ENCODE data around the gene PGM1.

The PGM1 gene

DNA sequence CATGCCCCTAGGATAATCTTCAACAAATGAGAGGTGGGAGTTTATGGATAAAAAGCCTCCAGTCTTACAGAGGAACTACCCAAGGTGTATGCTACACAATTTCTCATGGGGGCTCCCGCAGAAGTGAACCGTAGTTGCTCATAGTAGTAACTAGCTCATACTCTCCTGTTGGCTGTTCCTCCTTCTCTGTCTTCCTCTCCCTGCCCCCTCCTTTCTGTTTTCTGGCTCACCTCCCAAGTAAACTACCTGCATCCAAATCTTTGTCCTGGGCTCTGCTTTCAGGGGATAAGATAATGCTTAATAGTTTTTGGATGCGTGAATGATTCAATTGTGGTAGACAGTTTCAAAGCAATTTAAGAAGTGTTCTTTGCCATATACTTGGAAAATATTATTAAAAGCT lies 90.5 kb downstream of the PGM1 start:
- H3K36me3 ChIP-seq (ENCODE audit: control insufficient read depth, insufficient read depth, low read length) = no peaks in the 10 kb centered on the region
- H3K4me1 ChIP-seq (ENCODE audit: control insufficient read depth, insufficient read depth, low read length, poor library complexity, severe bottlenecking) = no peaks in the 10 kb centered on the region
- H3K27ac ChIP-seq (ENCODE audit: insufficient read depth, low read length, poor library complexity, severe bottlenecking) = no peak overlapping the region
- no peaks in the 10 kb centered on the region for H3K9me3 ChIP-seq (ENCODE audit: control insufficient read depth, low read length)
- H3K27me3 ChIP-seq (replicated peaks; ENCODE audit: control insufficient read depth, insufficient read depth, low read length, poor library complexity, severe bottlenecking) = no peaks in the 10 kb centered on the region
- no peak for DNase-seq
- H3K4me3 ChIP-seq (ENCODE audit: insufficient read depth, low read depth, low read length, poor library complexity, severe bottlenecking) = no peak overlapping the region

DNA sequence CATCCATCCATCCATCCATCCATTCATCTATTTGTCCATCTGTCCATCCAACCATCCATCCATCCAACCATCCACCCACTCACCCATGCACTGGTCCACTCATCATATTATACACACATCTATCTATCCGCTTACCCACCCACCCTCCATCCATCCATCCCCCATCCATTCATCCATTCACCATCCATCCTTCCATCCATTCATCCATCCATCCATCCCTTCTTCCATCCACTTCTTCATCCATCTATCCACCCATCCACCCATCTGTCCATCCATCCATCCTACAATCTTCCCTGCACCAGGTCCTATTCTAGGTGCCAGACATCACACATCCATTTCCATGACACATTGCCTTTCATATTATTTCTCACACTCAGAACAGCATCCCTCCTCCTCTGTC lies 93.5 kb downstream of the PGM1 start:
- Histone ChIP-seq H3K27ac (ENCODE audit: insufficient read depth, low read length, poor library complexity, severe bottlenecking) (no peak overlapping the region), H3K27me3 (replicated peaks; ENCODE audit: control insufficient read depth, insufficient read depth, low read length, poor library complexity, severe bottlenecking) (no peaks in the 10 kb centered on the region), H3K9me3 (ENCODE audit: control insufficient read depth, low read length) (no peaks in the 10 kb centered on the region), H3K36me3 (ENCODE audit: control insufficient read depth, insufficient read depth, low read length) (no peaks in the 10 kb centered on the region), H3K4me1 (ENCODE audit: control insufficient read depth, insufficient read depth, low read length, poor library complexity, severe bottlenecking) (no peaks in the 10 kb centered on the region), H3K4me3 (ENCODE audit: insufficient read depth, low read depth, low read length, poor library complexity, severe bottlenecking) (no peak overlapping the region)
- DNase-seq = no peak

DNA sequence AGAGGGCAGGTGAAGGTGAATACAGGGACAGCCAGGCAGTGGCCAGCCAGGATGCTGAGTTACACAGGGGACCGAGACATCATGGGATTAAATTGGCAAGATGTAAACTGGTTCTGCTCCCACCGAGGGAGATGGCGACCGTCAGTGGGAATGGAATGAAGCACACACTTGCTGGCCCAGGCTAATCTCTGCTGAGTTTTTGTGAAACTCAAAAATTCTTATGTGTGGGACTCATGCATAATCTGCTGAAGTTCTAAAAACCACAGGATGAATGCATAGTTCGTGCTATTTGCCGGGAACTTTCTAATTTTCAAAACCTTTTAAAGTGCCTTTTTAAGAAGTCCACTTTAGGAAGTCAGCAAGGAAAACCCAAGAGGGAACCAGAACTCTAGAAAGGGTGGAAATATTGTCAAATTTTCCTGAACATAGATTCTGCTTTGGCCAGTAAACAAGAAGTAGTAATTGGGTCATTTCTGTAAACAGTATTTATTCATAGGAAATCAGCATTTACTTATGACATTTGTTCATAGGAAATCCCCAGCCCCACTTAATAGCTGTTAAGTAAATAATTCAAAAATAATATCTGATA lies 95.2 kb downstream of the PGM1 start:
- no peak for DNase-seq
- H3K4me1 ChIP-seq (ENCODE audit: control insufficient read depth, insufficient read depth, low read length, poor library complexity, severe bottlenecking) = no peaks in the 10 kb centered on the region
- H3K27me3 ChIP-seq (replicated peaks; ENCODE audit: control insufficient read depth, insufficient read depth, low read length, poor library complexity, severe bottlenecking) = no peaks in the 10 kb centered on the region
- H3K9me3 ChIP-seq (ENCODE audit: control insufficient read depth, low read length) = no peaks in the 10 kb centered on the region
- H3K27ac ChIP-seq (ENCODE audit: insufficient read depth, low read length, poor library complexity, severe bottlenecking) = no peak overlapping the region
- no peak overlapping the region for H3K4me3 ChIP-seq (ENCODE audit: insufficient read depth, low read depth, low read length, poor library complexity, severe bottlenecking)
- no peaks in the 10 kb centered on the region for H3K36me3 ChIP-seq (ENCODE audit: control insufficient read depth, insufficient read depth, low read length)

DNA sequence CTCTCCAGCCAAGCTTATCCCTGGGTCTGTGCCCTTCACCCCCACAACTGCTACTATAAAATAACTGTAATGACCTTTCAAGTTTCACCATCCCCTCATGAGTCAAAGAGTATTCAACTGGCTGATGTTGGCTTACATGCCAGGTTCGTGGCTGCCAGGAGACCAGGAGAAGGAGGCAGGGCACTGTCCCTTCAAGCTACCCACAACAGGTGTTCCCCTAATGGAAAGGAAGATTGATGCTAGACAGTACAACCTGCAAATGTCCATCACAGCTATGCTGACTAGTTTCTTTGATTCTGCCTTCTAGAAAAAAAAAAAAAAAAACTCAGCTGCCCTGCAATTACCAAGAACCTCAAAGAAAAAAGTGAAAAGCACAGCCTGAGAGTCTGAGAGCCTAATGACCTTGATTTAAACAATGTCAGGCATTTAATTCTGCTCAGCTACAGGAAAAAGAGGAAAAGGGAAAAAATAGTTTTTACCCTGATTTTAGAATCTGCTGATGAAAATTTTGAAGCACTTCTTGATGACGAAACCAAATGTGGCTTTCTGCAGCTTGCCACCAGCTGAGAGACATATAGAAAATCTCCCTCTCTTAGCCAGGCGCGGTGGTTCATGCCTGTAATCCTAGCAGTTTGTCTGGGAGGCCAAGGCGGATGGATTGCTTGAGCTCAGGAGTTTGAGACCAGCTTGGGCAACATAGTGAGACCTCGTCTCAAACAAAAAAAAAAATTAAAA lies 97.9 kb downstream of the PGM1 start:
- Histone ChIP-seq H3K4me3 (ENCODE audit: insufficient read depth, low read depth, low read length, poor library complexity, severe bottlenecking) (no peak overlapping the region), H3K36me3 (ENCODE audit: control insufficient read depth, insufficient read depth, low read length) (no peaks in the 10 kb centered on the region), H3K27ac (ENCODE audit: insufficient read depth, low read length, poor library complexity, severe bottlenecking) (no peak overlapping the region), H3K9me3 (ENCODE audit: control insufficient read depth, low read length) (no peaks in the 10 kb centered on the region), H3K27me3 (replicated peaks; ENCODE audit: control insufficient read depth, insufficient read depth, low read length, poor library complexity, severe bottlenecking) (no peaks in the 10 kb centered on the region), H3K4me1 (ENCODE audit: control insufficient read depth, insufficient read depth, low read length, poor library complexity, severe bottlenecking) (no peaks in the 10 kb centered on the region)
- DNase-seq = no peak

DNA sequence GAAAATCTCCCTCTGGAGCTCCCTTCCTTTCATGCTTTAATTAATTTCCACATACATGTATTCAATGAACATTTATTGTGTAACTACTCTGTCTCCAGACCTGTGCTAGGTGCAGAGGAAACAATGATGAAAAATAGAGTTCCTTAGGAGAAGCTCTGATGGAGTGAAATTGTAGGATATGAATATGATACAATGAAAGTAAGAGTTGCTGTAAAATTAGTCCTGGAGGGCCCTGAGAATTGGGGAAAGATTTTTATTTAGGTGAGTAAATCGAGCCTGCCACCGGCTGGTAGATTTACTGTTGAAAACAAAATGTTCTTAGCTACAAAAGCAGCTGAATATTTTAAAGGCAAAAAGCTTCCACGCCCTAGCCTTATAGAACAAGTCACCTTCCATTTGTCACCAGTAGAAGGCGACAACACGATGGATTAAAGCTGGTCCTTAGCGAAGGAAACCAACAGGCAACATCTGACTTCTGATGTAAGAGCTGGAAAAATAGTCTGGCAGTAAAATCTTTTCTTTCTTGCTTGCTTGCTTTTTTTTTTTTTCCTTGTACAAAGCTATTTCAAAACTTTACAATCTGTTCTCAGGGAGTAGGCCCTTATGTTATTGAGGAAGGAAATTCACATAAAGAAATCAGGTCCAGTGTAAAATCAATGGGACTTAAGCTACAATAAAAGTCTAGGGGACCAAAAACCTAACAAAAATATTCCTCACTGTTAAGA lies 98.7 kb downstream of the PGM1 start:
- Histone ChIP-seq H3K36me3 (ENCODE audit: control insufficient read depth, insufficient read depth, low read length) (no peaks in the 10 kb centered on the region), H3K4me3 (ENCODE audit: insufficient read depth, low read depth, low read length, poor library complexity, severe bottlenecking) (no peak overlapping the region), H3K27ac (ENCODE audit: insufficient read depth, low read length, poor library complexity, severe bottlenecking) (no peak overlapping the region), H3K9me3 (ENCODE audit: control insufficient read depth, low read length) (no peaks in the 10 kb centered on the region), H3K4me1 (ENCODE audit: control insufficient read depth, insufficient read depth, low read length, poor library complexity, severe bottlenecking) (no peaks in the 10 kb centered on the region), H3K27me3 (replicated peaks; ENCODE audit: control insufficient read depth, insufficient read depth, low read length, poor library complexity, severe bottlenecking) (no peaks in the 10 kb centered on the region)
- no peak for DNase-seq

DNA sequence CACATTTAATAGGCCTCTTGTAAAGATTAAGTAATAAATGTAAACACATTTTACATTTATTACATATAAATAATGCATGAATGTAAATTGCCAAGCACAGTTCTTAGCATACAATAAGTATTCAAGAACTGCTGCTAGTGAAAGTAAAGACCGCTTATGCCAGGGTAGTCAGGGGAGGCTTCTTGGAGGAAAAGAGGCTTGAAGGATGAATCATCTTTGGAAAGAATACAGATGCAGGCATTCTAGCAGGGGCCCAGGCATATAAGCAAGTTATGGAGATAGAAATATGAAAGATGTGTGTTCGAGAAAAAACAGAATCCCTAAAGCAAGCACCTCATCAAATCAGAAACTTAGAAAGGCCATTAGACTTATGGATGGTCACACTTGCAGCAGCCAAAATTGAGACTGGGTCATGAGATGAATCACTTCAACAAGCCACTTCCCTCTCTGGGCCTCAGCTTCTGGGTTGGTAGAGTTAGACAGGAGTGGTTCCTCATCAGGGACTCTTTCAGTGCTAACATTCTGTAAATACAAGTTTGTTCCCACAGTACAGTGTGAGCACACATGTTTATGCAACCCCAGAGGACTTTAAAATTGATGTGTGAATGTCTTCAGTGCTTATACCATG lies 100.8 kb downstream of the PGM1 start:
- no peak overlapping the region for H3K27ac ChIP-seq (ENCODE audit: insufficient read depth, low read length, poor library complexity, severe bottlenecking)
- H3K4me1 ChIP-seq (ENCODE audit: control insufficient read depth, insufficient read depth, low read length, poor library complexity, severe bottlenecking) = no peaks in the 10 kb centered on the region
- H3K36me3 ChIP-seq (ENCODE audit: control insufficient read depth, insufficient read depth, low read length) = no peaks in the 10 kb centered on the region
- no peak overlapping the region for H3K4me3 ChIP-seq (ENCODE audit: insufficient read depth, low read depth, low read length, poor library complexity, severe bottlenecking)
- no peaks in the 10 kb centered on the region for H3K27me3 ChIP-seq (replicated peaks; ENCODE audit: control insufficient read depth, insufficient read depth, low read length, poor library complexity, severe bottlenecking)
- DNase-seq = no peak
- H3K9me3 ChIP-seq (ENCODE audit: control insufficient read depth, low read length) = no peaks in the 10 kb centered on the region

DNA sequence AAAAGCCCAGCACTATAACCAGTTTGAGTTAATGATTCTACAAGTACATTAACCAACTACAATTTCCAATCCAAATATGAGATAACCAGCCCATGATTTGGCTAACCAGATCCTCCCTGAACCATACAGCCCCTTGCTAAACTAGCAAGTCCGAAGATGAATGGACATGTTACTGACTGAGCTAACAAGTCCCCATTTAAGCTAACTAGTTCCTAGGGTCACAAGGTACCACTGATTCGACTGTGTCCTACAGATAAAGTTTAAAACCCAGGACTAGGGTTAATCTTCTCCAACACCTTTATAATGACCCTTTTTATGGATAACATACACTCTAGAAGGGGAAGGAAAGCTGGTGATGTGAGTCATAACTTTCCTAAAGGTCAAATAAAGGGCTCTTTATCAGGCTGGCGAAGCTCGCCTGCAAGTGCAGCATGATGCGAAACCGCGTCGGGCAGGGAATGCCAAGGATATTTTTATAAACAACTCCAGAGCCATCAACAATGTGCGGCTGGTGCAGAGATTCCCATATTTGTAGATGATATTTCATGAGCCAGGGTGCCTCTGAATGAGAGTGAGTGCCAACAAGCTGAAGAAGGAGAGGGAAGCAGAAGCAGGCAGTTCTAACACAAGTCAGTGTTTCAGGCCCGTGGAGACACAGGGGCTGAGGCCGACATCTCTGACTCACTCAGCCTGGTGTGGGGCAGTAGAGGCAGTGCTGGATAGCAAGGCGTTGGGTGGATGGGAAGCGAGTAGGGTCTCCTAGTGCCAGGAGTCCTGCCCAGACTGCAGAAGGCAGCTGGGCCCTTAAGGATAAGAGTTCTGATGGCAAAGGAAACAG lies 105.0 kb downstream of the PGM1 start:
- Histone ChIP-seq H3K27me3 (replicated peaks; ENCODE audit: control insufficient read depth, insufficient read depth, low read length, poor library complexity, severe bottlenecking) (no peaks in the 10 kb centered on the region), H3K36me3 (ENCODE audit: control insufficient read depth, insufficient read depth, low read length) (no peaks in the 10 kb centered on the region), H3K27ac (ENCODE audit: insufficient read depth, low read length, poor library complexity, severe bottlenecking) (no peak overlapping the region), H3K4me3 (ENCODE audit: insufficient read depth, low read depth, low read length, poor library complexity, severe bottlenecking) (no peak overlapping the region), H3K4me1 (ENCODE audit: control insufficient read depth, insufficient read depth, low read length, poor library complexity, severe bottlenecking) (no peaks in the 10 kb centered on the region), H3K9me3 (ENCODE audit: control insufficient read depth, low read length) (no peaks in the 10 kb centered on the region)
- no peak for DNase-seq

DNA sequence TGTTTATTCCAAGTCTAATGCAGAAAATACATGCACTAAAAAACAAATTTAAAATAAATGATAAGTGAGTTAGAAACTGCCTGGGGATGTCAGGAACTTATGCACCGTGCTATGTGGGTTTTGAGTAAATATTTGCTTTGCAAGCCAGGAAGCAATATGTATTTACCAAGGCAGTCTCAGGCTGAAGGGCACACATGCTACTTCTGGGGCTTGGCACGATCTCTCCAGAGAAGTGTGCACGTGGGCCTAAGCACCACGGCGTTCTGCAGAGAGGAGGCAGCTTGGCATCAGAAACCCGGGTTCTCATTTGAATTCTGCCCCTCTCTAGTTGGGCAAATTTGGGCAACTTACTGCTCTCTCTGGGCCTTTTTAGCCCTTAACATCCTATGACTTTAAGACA lies 108.0 kb downstream of the PGM1 start:
- H3K9me3 ChIP-seq (ENCODE audit: control insufficient read depth, low read length) = no peaks in the 10 kb centered on the region
- H3K27me3 ChIP-seq (replicated peaks; ENCODE audit: control insufficient read depth, insufficient read depth, low read length, poor library complexity, severe bottlenecking) = peaks cover 3% of the 10 kb centered on the region
- no peak overlapping the region for H3K4me3 ChIP-seq (ENCODE audit: insufficient read depth, low read depth, low read length, poor library complexity, severe bottlenecking)
- no peak for DNase-seq
- no peak overlapping the region for H3K27ac ChIP-seq (ENCODE audit: insufficient read depth, low read length, poor library complexity, severe bottlenecking)
- H3K4me1 ChIP-seq (ENCODE audit: control insufficient read depth, insufficient read depth, low read length, poor library complexity, severe bottlenecking) = no peaks in the 10 kb centered on the region
- H3K36me3 ChIP-seq (ENCODE audit: control insufficient read depth, insufficient read depth, low read length) = no peaks in the 10 kb centered on the region

DNA sequence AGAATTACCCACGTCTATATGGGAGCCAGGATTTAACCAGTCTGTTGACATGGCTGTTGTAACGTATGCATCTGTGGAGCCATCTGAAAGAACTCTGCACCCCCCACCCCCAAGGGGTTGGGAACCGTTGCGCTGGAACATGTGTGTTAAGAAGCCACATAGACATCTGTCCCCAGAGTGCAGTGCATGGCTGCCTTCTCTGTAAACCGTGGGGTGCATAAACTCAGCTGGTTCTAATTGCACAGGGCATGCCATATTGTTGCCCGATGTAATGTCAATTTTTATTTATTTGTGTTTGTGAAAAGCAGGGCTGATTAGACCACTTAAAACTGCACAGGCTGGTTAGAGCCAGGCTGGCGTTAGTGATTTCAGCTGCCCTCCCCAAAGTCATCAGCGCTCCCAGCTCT lies 110.5 kb downstream of the PGM1 start:
- H3K36me3 ChIP-seq (ENCODE audit: control insufficient read depth, insufficient read depth, low read length) = no peaks in the 10 kb centered on the region
- no peaks in the 10 kb centered on the region for H3K4me1 ChIP-seq (ENCODE audit: control insufficient read depth, insufficient read depth, low read length, poor library complexity, severe bottlenecking)
- no peak overlapping the region for H3K27ac ChIP-seq (ENCODE audit: insufficient read depth, low read length, poor library complexity, severe bottlenecking)
- DNase-seq = no peak
- H3K27me3 ChIP-seq (replicated peaks; ENCODE audit: control insufficient read depth, insufficient read depth, low read length, poor library complexity, severe bottlenecking) = peaks cover 4% of the 10 kb centered on the region
- no peak overlapping the region for H3K4me3 ChIP-seq (ENCODE audit: insufficient read depth, low read depth, low read length, poor library complexity, severe bottlenecking)
- H3K9me3 ChIP-seq (ENCODE audit: control insufficient read depth, low read length) = no peaks in the 10 kb centered on the region

All from effector memory CD4-positive, alpha-beta T cell (primary cell).